Gastrocnemius medialis (tissue), 4 donors: ENCODE data around the gene PHIP.

ENCODE experiments used
- CTCF ChIP-seq, 5 experiments: fragments of 450-650 bp in 3 of 5; fragments of 200-600 bp in 2 of 5; sonication (generic) in 2 of 5; IDR thresholded peaks in 4 of 5; conservative IDR thresholded peaks in 1 of 5; 1 replicate in 4 of 5; 2 replicates in 1 of 5; pipeline ENCODE4 v1.5.1; 2016 to 2019; ENCODE audit warnings: antibody characterized with exemption in 5 of 5, mild to moderate bottlenecking in 3 of 5, moderate library complexity in 3 of 5
- POLR2A ChIP-seq, 2 donors: fragments of 450-650 bp; IDR thresholded peaks; one replicate each; pipeline ENCODE4 v1.6.1; 2017; ENCODE audit warnings: antibody characterized with exemption in 2 of 2, mild to moderate bottlenecking in 2 of 2, moderate library complexity in 2 of 2

- TF ChIP-seq CTCF (IDR thresholded peaks at IDR 0.05 in 4 of 5, conservative IDR thresholded peaks at IDR 0.05 in 1 of 5) (no peak), POLR2A (IDR thresholded peaks at IDR 0.05) (no peak)
Measured at GRCh38 chr6:79034865-79035264, 43.2 kb downstream of the PHIP start.
